Epithelial cell of esophagus (primary cell): ENCODE measurements around the gene SLC35A4.
A peak's percentile ranks its signal among the peaks of the same experiment; 100 is the strongest.
"Not testable (repeated sequence)": the region's sequence is repeated elsewhere in the genome, so short reads cannot be mapped to it uniquely, and the experiment has no call there.

Source experiments
- DNase-seq: peaks from one replicate; pipeline ENCODE4 v3.0.0; 2010; ENCODE audit warnings: low read depth
- H3K4me3 ChIP-seq: 2 replicates; pipeline ENCODE4 v1.5.1; 2011; ENCODE audit warnings: mild to moderate bottlenecking, low read length, control low read depth
- TF ChIP-seq, protein P1 (sequence below): IDR thresholded peaks from 2 replicates; pipeline ENCODE4 v1.5.1; 2011; ENCODE audit warnings: low read depth, mild to moderate bottlenecking, low read length, control low read depth, inconsistent platforms; ENCODE audit not compliant: insufficient read depth; ENCODE audit errors: missing control alignments

SLC35A4 gene

GRCh38 chr5:140587495-140587894 lies 22.9 kb downstream of the SLC35A4 start:
- TF ChIP-seq, protein P1, sequence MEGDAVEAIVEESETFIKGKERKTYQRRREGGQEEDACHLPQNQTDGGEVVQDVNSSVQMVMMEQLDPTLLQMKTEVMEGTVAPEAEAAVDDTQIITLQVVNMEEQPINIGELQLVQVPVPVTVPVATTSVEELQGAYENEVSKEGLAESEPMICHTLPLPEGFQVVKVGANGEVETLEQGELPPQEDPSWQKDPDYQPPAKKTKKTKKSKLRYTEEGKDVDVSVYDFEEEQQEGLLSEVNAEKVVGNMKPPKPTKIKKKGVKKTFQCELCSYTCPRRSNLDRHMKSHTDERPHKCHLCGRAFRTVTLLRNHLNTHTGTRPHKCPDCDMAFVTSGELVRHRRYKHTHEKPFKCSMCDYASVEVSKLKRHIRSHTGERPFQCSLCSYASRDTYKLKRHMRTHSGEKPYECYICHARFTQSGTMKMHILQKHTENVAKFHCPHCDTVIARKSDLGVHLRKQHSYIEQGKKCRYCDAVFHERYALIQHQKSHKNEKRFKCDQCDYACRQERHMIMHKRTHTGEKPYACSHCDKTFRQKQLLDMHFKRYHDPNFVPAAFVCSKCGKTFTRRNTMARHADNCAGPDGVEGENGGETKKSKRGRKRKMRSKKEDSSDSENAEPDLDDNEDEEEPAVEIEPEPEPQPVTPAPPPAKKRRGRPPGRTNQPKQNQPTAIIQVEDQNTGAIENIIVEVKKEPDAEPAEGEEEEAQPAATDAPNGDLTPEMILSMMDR = no peak
- no peak overlapping the region for H3K4me3 ChIP-seq
- no peak for DNase-seq

- TF ChIP-seq, protein P1 = no peak
- no peak overlapping the region for H3K4me3 ChIP-seq
- no peak for DNase-seq
Measured at GRCh38 chr5:140588311-140589070, 23.9 kb downstream of the SLC35A4 start.

DNA sequence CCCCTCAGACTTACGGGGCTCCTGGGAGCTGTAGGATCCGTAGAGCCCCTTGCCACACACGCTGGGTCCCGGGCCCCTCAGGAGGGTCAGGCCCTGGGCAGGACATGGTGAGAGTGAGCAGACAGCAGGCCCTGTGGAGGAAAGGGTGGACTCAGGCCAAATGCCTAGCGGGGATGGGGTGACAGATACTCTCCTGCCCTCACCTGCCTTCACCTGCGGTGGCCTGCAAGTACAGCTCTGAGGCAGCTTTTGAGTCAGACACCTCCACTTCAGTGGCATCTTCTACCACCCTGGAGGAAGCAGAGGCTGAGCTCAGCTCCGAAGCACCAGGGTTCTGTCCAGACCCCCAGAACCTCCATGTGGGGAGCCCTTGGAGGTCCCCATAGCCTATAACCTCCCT lies 26.2 kb downstream of the SLC35A4 start:
- H3K4me3 ChIP-seq = no peak overlapping the region
- DNase-seq = peak; percentile 82
- TF ChIP-seq, protein P1 = no peak

DNA sequence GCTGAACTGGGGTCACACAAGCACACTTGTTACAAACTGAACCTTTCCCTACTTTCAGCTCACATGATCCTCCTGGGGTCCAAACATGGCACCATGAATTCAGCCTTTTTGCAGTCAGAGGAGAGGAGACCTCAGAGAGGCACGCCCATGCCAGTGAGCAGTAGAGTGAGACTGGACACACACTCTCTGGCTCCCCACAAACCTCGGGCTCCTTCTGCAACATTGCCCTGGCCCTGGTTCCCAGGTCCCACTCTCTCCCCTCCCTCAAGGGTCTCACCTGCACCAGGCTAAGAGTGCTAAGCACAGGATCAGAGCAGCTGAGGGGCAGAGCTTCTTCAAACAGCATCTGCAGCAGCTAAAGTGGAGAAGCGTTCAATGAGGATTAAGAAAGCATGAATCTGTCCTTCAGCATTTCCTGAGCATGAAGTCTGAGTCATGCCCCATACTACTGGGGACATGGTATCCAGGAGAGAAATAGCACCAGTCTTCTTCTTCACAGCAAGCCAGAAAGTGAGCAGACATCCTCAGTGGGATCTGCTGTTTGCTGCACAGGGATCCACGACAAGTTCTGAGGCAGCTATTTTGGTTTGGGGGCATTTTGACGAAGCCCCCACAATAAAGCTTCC lies 27.2 kb downstream of the SLC35A4 start:
- peak; percentile 74 for DNase-seq
- TF ChIP-seq, protein P1 = no peak

DNA sequence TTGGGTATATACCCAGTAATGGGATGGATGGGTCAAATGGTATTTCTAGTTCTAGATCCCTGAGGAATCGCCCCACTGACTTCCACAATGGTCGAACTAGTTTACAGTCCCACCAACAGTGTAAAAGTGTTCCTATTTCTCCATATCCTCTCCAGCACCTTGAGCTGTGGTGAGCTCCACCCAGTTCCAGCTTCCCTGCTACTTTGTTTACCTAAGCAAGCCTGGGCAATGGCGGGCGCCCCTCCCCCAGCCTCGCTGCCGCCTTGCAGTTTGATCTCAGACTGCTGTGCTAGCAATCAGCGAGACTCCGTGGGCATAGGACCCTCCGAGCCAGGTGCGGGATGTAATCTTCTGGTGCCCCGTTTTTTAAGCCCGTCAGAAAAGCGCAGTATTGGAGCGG lies 28.4 kb downstream of the SLC35A4 start:
- peak; percentile 72 for DNase-seq
- H3K4me3 ChIP-seq = not testable (repeated sequence)

More for the DNA sequence above, 27.2 kb downstream of the SLC35A4 start:
- no peak overlapping the region for H3K4me3 ChIP-seq

- no peak for DNase-seq
Measured at GRCh38 chr5:140594169-140594568, 29.5 kb downstream of the SLC35A4 start.

DNA sequence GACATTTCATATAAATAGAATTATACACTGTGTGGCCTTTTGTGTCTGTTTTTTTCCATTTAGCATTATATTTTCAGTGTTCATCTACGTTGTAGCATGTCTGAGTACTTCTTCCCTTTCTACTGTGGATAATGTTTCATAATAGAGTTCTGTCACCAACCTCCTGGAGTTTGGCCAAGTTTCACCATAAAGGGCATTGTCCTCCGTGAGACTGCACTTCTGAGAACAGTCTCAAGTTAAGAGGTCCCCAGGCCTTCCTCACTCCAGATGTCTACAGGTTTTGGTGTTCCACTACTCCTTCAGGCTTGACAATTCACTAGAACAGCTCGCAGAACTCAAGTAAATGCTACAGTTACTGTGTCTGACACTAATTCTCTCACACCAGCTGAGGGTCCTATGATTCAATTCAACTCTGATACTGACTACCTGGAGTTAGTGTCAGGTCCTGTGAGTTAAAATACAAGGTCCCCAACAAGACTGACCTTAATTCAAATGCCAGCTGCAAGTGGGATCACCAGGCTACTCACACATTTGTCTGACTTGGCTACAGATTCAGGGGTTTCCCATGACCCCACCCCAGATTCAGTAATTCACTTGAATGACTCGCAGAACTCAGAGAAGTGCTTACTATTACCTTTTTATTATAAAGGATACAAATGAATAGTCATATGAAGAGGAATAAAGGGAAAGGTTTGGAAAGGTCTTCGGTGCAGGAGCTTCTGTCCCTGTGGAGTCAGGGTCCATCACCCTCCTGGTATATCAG lies 31.1 kb downstream of the SLC35A4 start:
- peak; percentile 54 for DNase-seq
- no peak overlapping the region for H3K4me3 ChIP-seq
- TF ChIP-seq, protein P1 = no peak

More at GRCh38 chr5:140594169-140594568, 29.5 kb downstream of the SLC35A4 start:
- H3K4me3 ChIP-seq = no peak overlapping the region
- TF ChIP-seq, protein P1 = no peak
